CMK (cell line): Measurements from ENCODE around the gene COX14.
A peak's percentile ranks its signal among the peaks of the same experiment; 100 is the strongest.

Source experiments
- DNase-seq: peaks from one replicate; pipeline ENCODE4 v3.0.0-alpha.2; 2010; ENCODE audit warnings: low read depth

COX14 gene

GRCh38 chr12:50084775-50085614, 27.0 kb upstream of the COX14 start, which contains the start of gene SMARCD1:
TSS of gene SMARCD1 (plus strand) at chr12:50085342. CDS start at chr12:50085370, 28 bp downstream.
- peak; percentile 86 for DNase-seq

DNA sequence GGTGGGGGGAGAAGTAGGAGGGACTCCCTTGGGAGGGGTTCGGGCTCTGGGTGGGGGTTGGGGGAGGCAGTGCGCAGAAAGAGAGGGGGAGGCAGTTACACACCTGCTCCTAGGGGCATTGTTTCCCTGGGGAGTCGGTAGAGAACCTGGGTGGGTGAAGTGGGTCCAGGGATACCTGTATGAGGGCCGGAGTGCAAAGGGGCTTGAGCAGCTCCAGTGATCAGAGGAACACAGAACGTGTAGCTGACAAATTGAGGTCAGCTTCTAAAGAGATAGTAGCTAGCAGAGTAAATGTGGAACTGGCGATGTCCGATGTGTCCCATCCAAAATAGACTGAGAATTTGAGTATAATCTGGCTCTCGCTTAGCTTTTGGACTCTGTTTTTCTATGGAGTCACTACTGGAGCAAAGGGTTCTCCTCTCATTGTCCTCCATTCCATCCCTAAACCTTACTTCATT, 26.4 kb upstream of the COX14 start:
- DNase-seq = no peak

DNA sequence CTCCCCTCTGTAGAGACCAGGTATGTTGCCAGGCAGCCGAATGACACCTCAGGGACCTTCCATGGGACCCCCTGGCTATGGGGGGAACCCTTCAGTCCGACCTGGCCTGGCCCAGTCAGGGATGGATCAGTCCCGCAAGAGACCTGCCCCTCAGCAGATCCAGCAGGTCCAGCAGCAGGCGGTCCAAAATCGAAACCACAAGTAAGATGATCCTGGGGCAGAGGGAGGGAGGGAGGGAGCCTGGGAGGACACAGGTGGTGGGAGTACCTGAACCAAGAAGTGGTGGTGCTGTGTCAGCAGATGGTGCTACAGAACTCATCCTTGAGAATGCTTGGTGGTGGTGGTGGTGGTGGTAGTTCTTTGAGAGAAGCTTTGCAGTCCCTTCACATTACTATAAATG, 25.9 kb upstream of the COX14 start:
- DNase-seq = no peak

- DNase-seq = no peak
These were observed 24.9 kb upstream of the COX14 start for GRCh38 chr12:50087151-50087550.

- DNase-seq = no peak
These were observed 24.0 kb upstream of the COX14 start for GRCh38 chr12:50087995-50088394.

- DNase-seq = peak; percentile 52
These were observed 23.3 kb upstream of the COX14 start for GRCh38 chr12:50088577-50089335.

DNA sequence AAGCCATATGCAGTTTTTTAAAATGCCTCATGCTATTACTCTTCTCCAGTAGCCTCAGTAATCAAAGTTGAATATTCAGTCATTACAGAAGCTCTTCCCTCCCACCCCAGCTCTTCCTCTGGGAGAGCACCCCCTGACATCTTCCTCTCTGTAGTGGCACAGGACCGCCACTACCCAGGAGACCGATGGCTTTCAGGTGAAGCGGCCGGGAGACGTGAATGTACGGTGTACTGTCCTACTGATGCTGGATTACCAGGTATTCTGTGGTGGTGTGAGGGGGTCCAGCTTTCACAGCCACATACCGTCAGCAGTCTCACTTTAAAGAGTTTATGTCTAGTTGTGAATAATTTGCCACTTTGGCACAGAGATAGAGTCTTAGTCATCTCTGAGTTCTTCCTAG, 22.3 kb upstream of the COX14 start:
- no peak for DNase-seq

DNA sequence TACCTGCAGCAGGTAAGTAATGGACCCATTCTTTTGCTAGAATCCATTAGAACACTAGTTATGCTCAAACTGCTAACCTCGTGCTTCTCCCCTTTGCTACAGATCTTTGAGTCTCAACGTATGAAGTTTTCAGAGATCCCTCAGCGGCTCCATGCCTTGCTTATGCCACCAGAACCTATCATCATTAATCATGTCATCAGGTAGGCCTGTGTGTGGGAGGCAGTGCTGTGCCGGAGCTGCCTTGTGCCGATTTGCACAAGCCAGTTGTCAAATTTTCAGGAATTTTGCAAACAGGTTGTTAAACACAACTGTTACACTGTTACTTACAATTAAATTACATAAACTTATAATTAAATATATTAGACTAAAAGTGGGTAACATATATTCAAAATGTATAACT, 21.6 kb upstream of the COX14 start:
- no peak for DNase-seq

GRCh38 chr12:50097952-50098351, 14.1 kb upstream of the COX14 start:
- no peak for DNase-seq

DNA sequence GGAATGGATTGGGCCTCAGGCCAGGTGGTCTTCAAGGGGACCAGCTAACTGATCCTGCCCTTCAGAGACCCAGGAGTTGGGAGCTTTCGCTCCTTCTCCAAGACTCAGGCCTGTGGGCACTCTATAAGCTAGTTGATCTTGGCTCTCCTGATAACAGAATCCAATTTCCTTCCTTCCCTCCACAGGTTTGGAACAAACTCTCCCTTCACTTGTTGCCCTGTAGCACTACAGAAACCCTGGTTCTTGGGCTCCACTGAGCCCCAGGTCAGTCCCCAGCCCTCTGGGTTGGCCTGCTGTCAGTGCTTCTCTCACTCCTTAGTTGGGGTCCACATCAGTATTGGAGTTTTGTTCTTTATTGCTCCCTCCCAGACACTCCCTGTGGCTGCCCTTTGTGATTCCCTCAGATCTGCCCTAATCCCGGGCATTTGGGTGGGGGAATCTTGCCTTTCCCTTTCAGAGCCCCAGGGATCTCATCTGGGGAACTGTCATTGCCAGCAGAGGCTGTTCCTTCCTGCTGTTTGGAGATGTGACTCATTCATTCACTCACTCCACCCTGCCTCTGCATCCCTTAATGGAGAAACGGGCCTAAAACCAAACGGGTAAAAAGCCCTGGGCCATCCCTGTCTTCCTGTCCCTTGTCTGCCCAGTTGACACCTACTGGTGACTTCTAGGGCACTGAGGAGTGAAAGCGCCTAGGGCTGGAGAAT, 12.6 kb upstream of the COX14 start:
- DNase-seq = no peak

DNA sequence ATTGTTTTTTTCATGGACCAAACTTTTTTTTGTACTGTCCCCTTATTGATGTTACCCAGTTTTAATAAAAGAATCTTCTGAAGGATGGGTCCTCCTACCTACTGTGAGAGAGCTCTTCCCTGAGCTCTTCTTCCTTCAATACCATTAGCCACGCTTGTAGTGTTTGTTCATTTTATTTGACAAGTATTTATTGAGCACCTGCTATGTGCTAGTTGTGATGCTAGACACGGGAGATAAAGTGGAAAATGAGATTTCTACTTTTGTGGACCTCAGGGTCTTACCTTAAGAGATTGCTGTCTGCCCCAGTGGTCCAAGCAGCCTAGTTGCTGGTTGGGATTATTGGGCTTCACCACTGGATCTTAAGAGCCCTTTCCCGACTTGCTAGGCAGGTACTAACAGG, 11.5 kb upstream of the COX14 start:
- no peak for DNase-seq

DNA sequence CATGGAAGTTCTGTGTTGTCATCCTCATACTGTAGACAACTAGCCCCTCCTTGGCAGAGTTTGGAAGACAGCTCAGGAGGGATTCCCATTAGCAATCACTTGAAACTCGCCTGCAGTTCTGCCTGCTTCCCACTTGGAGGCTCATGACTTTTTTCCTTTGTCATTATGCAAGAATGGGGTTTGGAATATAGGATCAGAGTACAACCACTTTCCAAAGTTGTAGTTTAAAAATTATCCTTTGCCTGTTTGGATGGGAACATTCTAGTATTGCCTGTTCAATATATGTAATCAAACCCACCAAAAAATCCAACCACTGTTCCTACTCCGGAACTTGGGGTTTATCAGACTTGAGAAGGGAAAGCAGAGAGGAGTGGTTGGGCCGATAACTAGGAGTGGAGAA, 10.4 kb upstream of the COX14 start:
- DNase-seq = no peak

GRCh38 chr12:50102131-50102531, 9.9 kb upstream of the COX14 start:
- no peak for DNase-seq

DNA sequence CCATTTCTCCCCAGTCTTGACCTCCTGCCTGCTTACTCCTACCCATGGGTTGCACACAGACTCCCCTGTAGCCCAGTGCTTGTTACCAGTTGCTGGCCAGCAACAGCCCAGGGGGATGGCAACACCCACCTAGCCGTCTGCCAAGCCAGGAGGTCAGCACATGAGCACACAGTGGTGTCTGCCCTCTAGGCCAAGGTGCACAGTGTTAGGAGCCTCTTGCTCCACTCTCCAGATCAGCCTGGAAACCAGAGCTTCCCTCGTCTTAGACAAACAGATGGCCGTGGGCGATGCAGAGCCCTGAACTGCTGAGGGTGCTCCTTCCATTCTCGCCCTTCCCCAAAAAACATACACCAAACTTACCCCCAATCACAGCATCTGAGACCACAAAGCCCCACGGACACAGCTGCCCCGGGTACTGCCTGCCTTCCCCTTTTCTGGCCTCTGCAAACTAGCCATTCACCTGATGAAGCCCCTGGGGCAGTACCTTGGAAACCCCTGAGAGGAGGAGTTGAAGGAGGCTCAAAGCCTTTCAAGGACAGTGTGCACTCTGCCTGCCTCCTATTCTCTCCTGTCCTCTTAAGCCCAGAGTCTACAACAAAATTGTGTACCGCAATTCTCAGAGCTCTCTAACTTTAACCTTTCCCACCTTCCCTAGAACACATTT, 9.3 kb upstream of the COX14 start:
- DNase-seq = no peak

- no peak for DNase-seq
These were observed 8.7 kb upstream of the COX14 start for GRCh38 chr12:50103351-50103750.

- DNase-seq = no peak
These were observed 8.2 kb upstream of the COX14 start, which contains the start of gene GPD1 for GRCh38 chr12:50103767-50104321. TSS of gene GPD1 (plus strand) at chr12:50104008. CDS start at chr12:50104051, 43 bp downstream.

- DNase-seq = no peak
These were observed 7.3 kb upstream of the COX14 start for GRCh38 chr12:50104417-50105366.

GRCh38 chr12:50105913-50106450, 6.1 kb upstream of the COX14 start:
- DNase-seq = no peak

DNA sequence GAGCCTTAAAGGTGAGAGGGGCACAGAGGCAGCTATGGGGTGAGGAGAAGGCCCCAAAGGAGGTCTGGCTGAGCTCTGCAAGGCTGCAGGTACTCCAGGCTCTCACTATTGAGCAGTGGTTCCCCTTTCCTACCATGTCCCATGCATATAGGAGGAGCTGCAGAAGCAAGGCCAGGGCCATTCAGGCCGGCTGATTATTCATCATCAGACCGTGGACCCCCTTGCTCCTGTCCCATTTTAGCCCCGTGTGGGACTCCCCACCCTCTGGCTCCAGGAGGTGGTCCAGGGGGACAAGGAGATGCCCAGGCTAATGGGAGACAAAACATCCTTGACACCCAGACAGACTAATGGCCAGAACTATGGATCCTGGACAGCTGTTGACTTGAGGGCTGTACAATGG, 5.1 kb upstream of the COX14 start:
- no peak for DNase-seq
